GM23338 (cell line): ENCODE results near the gene WIPI1. TPM values are rescaled to one million over a fixed set of nuclear protein-coding genes. Genes with fewer than 3 reads are reported as not detected.

ENCODE experiments used
- ATAC-seq: fragments of 200-7000 bp; cut with Tn5 transposase; 3 replicates; pipeline ENCODE4 v1.9.1; 2020
- DNase-seq: peaks from one replicate; pipeline ENCODE4 v3.0.0-alpha.2; 2015; ENCODE audit warnings: low spot score
- H2AFZ ChIP-seq: fragments of 200-600 bp; sonication (generic); 2 replicates; pipeline ENCODE4 v1.8.0; 2016; ENCODE audit warnings: antibody characterized with exemption, mild to moderate bottlenecking, moderate library complexity
- H3F3A ChIP-seq: fragments of 200-600 bp; sonication (generic); replicated peaks from 2 replicates; pipeline ENCODE4 v1.8.0; 2017; ENCODE audit warnings: antibody characterized with exemption, mixed run types, low read depth
- H3K27ac ChIP-seq: fragments of 200-600 bp; sonication (generic); 2 replicates; pipeline ENCODE4 v1.6.1; 2016; ENCODE audit warnings: low read depth
- H3K27me3 ChIP-seq: fragments of 200-600 bp; sonication (generic); 2 replicates; pipeline ENCODE4 v1.8.0; 2016; ENCODE audit warnings: mild to moderate bottlenecking, mixed run types, moderate library complexity; ENCODE audit not compliant: insufficient read depth
- H3K36me3 ChIP-seq: fragments of 200-600 bp; sonication (generic); 2 replicates; pipeline ENCODE4 v1.8.0; 2016; ENCODE audit warnings: mild to moderate bottlenecking; ENCODE audit not compliant: insufficient read depth
- H3K4me1 ChIP-seq: fragments of 200-600 bp; sonication (generic); 2 replicates; pipeline ENCODE4 v1.8.0; 2016; ENCODE audit warnings: mild to moderate bottlenecking, moderate library complexity; ENCODE audit not compliant: insufficient read depth
- H3K4me2 ChIP-seq: fragments of 200-600 bp; sonication (generic); 2 replicates; pipeline ENCODE4 v1.7.1; 2017; ENCODE audit warnings: mixed run types
- H3K4me3 ChIP-seq: fragments of 200-600 bp; sonication (generic); 2 replicates; pipeline ENCODE4 v1.6.1; 2016; ENCODE audit warnings: mixed run types
- H3K79me2 ChIP-seq: fragments of 200-600 bp; sonication (generic); replicated peaks from 2 replicates; pipeline ENCODE4 v1.8.0; 2017; ENCODE audit warnings: mild to moderate bottlenecking; ENCODE audit not compliant: insufficient read depth
- H3K9me2 ChIP-seq: fragments of 200-600 bp; sonication (generic); 2 replicates; pipeline ENCODE4 v1.8.0; 2017; ENCODE audit not compliant: insufficient read depth
- H4K20me1 ChIP-seq: fragments of 200-600 bp; sonication (generic); replicated peaks from 2 replicates; pipeline ENCODE4 v1.8.0; 2017; ENCODE audit warnings: mild to moderate bottlenecking; ENCODE audit not compliant: insufficient read depth
- H3K27ac Mint-ChIP-seq: 2 replicates; pipeline ENCODE4 v1.8.0; 2020; ENCODE audit warnings: inconsistent platforms, mild to moderate bottlenecking, moderate library complexity, mixed read lengths
- H3K27me3 Mint-ChIP-seq: 3 replicates; pipeline ENCODE4 v1.8.0; 2022; ENCODE audit warnings: low read depth, mild to moderate bottlenecking, moderate library complexity, mixed read lengths, inconsistent platforms; ENCODE audit not compliant: insufficient read depth, poor library complexity
- H3K36me3 Mint-ChIP-seq: 3 replicates; pipeline ENCODE4 v1.8.0; 2021; ENCODE audit warnings: low read depth, mild to moderate bottlenecking, inconsistent platforms, moderate library complexity, mixed read lengths
- H3K4me1 Mint-ChIP-seq: 3 replicates; pipeline ENCODE4 v1.8.0; 2020; ENCODE audit warnings: mild to moderate bottlenecking, inconsistent platforms, mixed read lengths
- H3K4me3 Mint-ChIP-seq: 3 replicates; pipeline ENCODE4 v1.8.0; 2021; ENCODE audit warnings: moderate library complexity, mild to moderate bottlenecking, inconsistent platforms, mixed read lengths
- H3K9me3 Mint-ChIP-seq: 3 replicates; pipeline ENCODE4 v1.8.0; 2020; ENCODE audit warnings: moderate library complexity, mild to moderate bottlenecking, inconsistent platforms, mixed read lengths
- CREB1 ChIP-seq: fragments of 250-450 bp; sonication (Bioruptor Pico); IDR thresholded peaks from 2 replicates; pipeline ENCODE4 v1.5.0; 2020; ENCODE audit warnings: low read depth, mild to moderate bottlenecking, moderate library complexity
- ETS1 ChIP-seq: IDR thresholded peaks from 2 replicates; pipeline ENCODE4 v1.6.1; 2016; ENCODE audit warnings: antibody characterized with exemption
- EZH2phosphoT487 ChIP-seq: fragments of 200-600 bp; sonication (generic); IDR thresholded peaks from one replicate; pipeline ENCODE4 v1.8.1; 2018; ENCODE audit warnings: antibody characterized with exemption; ENCODE audit not compliant: unreplicated experiment
- JUNB ChIP-seq: IDR thresholded peaks from one replicate; pipeline ENCODE4 v1.6.1; 2016; ENCODE audit warnings: antibody characterized with exemption; ENCODE audit not compliant: unreplicated experiment
- REST ChIP-seq: IDR thresholded peaks from one replicate; pipeline ENCODE4 v1.6.1; 2018; ENCODE audit warnings: antibody characterized with exemption; ENCODE audit not compliant: unreplicated experiment
- STAT1 ChIP-seq: IDR thresholded peaks from one replicate; pipeline ENCODE4 v1.6.1; 2016; ENCODE audit warnings: antibody characterized with exemption; ENCODE audit not compliant: unreplicated experiment
- ZNF114 ChIP-seq: fragments of 250-450 bp; sonication (Bioruptor Pico); IDR thresholded peaks from 2 replicates; pipeline ENCODE4 v1.5.0; 2020; ENCODE audit warnings: mild to moderate bottlenecking, moderate library complexity
- ZNF462 ChIP-seq: fragments of 250-450 bp; sonication (Bioruptor Pico); IDR thresholded peaks from 2 replicates; pipeline ENCODE4 v1.5.0; 2020; ENCODE audit warnings: mild to moderate bottlenecking, moderate library complexity
- polyA plus RNA-seq: library from polyadenylated mRNA; unstranded; fragments of >200 nt; fragmentation: Nextera tagmentation; extraction: Ambion mirVana; gene quantifications from 2 replicates; pipeline ENCODE4 v1.2.1, GENCODE V29; 2016
- total RNA-seq: library from RNA; depleted of rRNA; stranded (reverse); fragments of >200 nt; shearing (Covaris generic); gene quantifications from 2 replicates; pipeline ENCODE4 v1.2.3, GENCODE V29; 2014

The WIPI1 gene
- total and polyA plus RNA-seq, 2 experiments from 2014 or later, result 24.1 to 29.3 TPM

- no peak for ATAC-seq
- no peaks in the 10 kb centered on the region for H3K9me2 ChIP-seq
- no peak overlapping the region for H3K27ac ChIP-seq
- Mint-ChIP-seq H3K27ac (no peak overlapping the region), H3K9me3 (no peaks in the 10 kb centered on the region), H3K27me3 (peaks cover 2% of the 10 kb centered on the region), H3K4me1 (peaks cover 4% of the 10 kb centered on the region; the same call in 2 of the 3 replicates), H3K36me3 (peaks cover 5% of the 10 kb centered on the region; the same call in 2 of the 3 replicates), H3K4me3 (no peak overlapping the region)
- H4K20me1 ChIP-seq, result no peaks in the 10 kb centered on the region
- no peak overlapping the region for H2AFZ ChIP-seq
- H3K79me2 ChIP-seq, result no peaks in the 10 kb centered on the region
- TF ChIP-seq ZNF462 (CRISPR knock-in tag), result no peak
- no peak for TF ChIP-seq CREB1 (CRISPR knock-in tag)
- no peak for TF ChIP-seq JUNB
- no peak overlapping the region for H3K4me3 ChIP-seq
- H3K27me3 ChIP-seq, result no peaks in the 10 kb centered on the region
- DNase-seq, result no peak
- no peak overlapping the region for H3K4me2 ChIP-seq
- no peaks in the 10 kb centered on the region for H3K36me3 ChIP-seq
- no peaks in the 10 kb centered on the region for H3F3A ChIP-seq
- no peaks in the 10 kb centered on the region for H3K4me1 ChIP-seq
Measured at GRCh38 chr17:68443972-68444464, 13.3 kb downstream of the WIPI1 start.

GRCh38 chr17:68441070-68441770 is 16.1 kb downstream of the WIPI1 start:
- Histone ChIP-seq H3K36me3 (no peaks in the 10 kb centered on the region), H3K27me3 (no peaks in the 10 kb centered on the region), H3K79me2 (no peaks in the 10 kb centered on the region), H2AFZ (no peak overlapping the region), H3F3A (no peaks in the 10 kb centered on the region), H3K9me2 (no peaks in the 10 kb centered on the region), H3K4me1 (no peaks in the 10 kb centered on the region), H3K4me3 (no peak overlapping the region), H3K27ac (no peak overlapping the region), H4K20me1 (no peaks in the 10 kb centered on the region), H3K4me2 (no peak overlapping the region)
- TF ChIP-seq ZNF114 (CRISPR knock-in tag) (no peak), STAT1 (no peak), JUNB (no peak), ETS1 (no peak), REST (no peak), EZH2phosphoT487 (no peak)
- Mint-ChIP-seq H3K27ac (peak overlapping the region; percentile 19; the same call in 1 of the 2 replicates), H3K27me3 (no peaks in the 10 kb centered on the region), H3K4me3 (no peak overlapping the region), H3K9me3 (no peaks in the 10 kb centered on the region), H3K4me1 (peaks cover 7% of the 10 kb centered on the region), H3K36me3 (no peaks in the 10 kb centered on the region; the same call in 2 of the 3 replicates)
- DNase-seq (no peak), ATAC-seq (no peak)
